ENCODE data around the gene PTGER1.
"Not testable (repeated sequence)": the region's sequence is repeated elsewhere in the genome, so short reads cannot be mapped to it uniquely, and the experiment has no call there.

PTGER1 gene

GRCh38 chr19:14471436-14472187 is 3.5 kb downstream of the PTGER1 start:
- intact Hi-C loops (cut with DNase I; ENCODE audit: low total_unique reads), result loop anchor here (5.0 to 10.0 kb wide), 4 partner anchors 34 to 327 kb away; partner anchors contain the start of gene DDX39A
- no peak for TF ChIP-seq CTCF (IDR thresholded peaks at IDR 0.05)
- H3K4me1 ChIP-seq, result peaks cover 15 to 43% (median 32%) of the 10 kb centered on the region in 4 donors
- H3K36me3 ChIP-seq, result peaks cover 23 to 48% (median 47%) of the 10 kb centered on the region in 3 donors
- H3K27me3 ChIP-seq, result peaks cover 0 to 36% of the 10 kb centered on the region in 2 donors
- no peak overlapping the region for H3K4me3 ChIP-seq
- H3K27ac ChIP-seq, result no peak overlapping the region
- no peak for DNase-seq
- no peaks in the 10 kb centered on the region for H3K9me3 ChIP-seq

GRCh38 chr19:14470031-14470876 is 4.9 kb downstream of the PTGER1 start:
- intact Hi-C loops (cut with DNase I; ENCODE audit: low total_unique reads), result loop anchor here (5.0 to 10.0 kb wide), 4 partner anchors 33 to 325 kb away; partner anchors contain the start of gene DDX39A
- peaks cover 28 to 62% (median 60%) of the 10 kb centered on the region in 3 donors for H3K36me3 ChIP-seq

GRCh38 chr19:14467816-14468215 is 7.3 kb downstream of the PTGER1 start:
- Histone ChIP-seq H3K27ac (no peak overlapping the region), H3K4me3 (no peak overlapping the region), H3K4me1 (peaks cover 8 to 12% (median 11%) of the 10 kb centered on the region in 4 donors), H3K27me3 (peaks cover 0 to 6% of the 10 kb centered on the region in 2 donors), H3K36me3 (peaks cover 47 to 86% (median 84%) of the 10 kb centered on the region in 3 donors), H3K9me3 (no peaks in the 10 kb centered on the region)
- intact Hi-C loops (cut with DNase I; ENCODE audit: low total_unique reads), result no loop called here
- DNase-seq, result no peak
- no peak for TF ChIP-seq CTCF (IDR thresholded peaks at IDR 0.05)

More at GRCh38 chr19:14470031-14470876, 4.9 kb downstream of the PTGER1 start:
- Histone ChIP-seq H3K27me3 (peaks cover 0 to 28% of the 10 kb centered on the region in 2 donors), H3K4me3 (no peak overlapping the region), H3K9me3 (no peaks in the 10 kb centered on the region), H3K4me1 (peaks cover 9 to 37% (median 26%) of the 10 kb centered on the region in 4 donors), H3K27ac (no peak overlapping the region)
- no peak for TF ChIP-seq CTCF (IDR thresholded peaks at IDR 0.05)
- DNase-seq, result no peak

- no peak for DNase-seq
- intact Hi-C loops (cut with DNase I; ENCODE audit: low total_unique reads), result no loop called here
- Histone ChIP-seq H3K4me3 (no peak overlapping the region), H3K36me3 (peaks cover 51 to 90% (median 89%) of the 10 kb centered on the region in 3 donors), H3K27ac (no peak overlapping the region), H3K9me3 (no peaks in the 10 kb centered on the region), H3K4me1 (peaks cover 6 to 8% (median 7%) of the 10 kb centered on the region in 4 donors), H3K27me3 (peaks cover 0 to 1% of the 10 kb centered on the region in 2 donors)
- no peak for TF ChIP-seq CTCF (IDR thresholded peaks at IDR 0.05)
Measured at GRCh38 chr19:14467391-14467790, 7.8 kb downstream of the PTGER1 start.

GRCh38 chr19:14463747-14464146 is 11.4 kb downstream of the PTGER1 start:
- Histone ChIP-seq H3K27me3 (no peaks in the 10 kb centered on the region), H3K36me3 (peaks cover 60 to 86% (median 83%) of the 10 kb centered on the region in 3 donors)
- intact Hi-C loops (cut with DNase I; ENCODE audit: low total_unique reads), result no loop called here

GRCh38 chr19:14462401-14462800 is 12.8 kb downstream of the PTGER1 start:
- H3K27ac ChIP-seq; DNase-seq; H3K9me3 ChIP-seq; H3K4me1 ChIP-seq; H3K27me3 ChIP-seq; intact Hi-C loops (cut with DNase I; ENCODE audit: low total_unique reads); H3K4me3 ChIP-seq: not testable (repeated sequence)
- peaks cover 72 to 87% (median 81%) of the 10 kb centered on the region in 3 donors for H3K36me3 ChIP-seq

More at GRCh38 chr19:14463747-14464146, 11.4 kb downstream of the PTGER1 start:
- no peak for DNase-seq
- Histone ChIP-seq H3K9me3 (no peaks in the 10 kb centered on the region), H3K4me3 (no peak overlapping the region), H3K4me1 (no peaks in the 10 kb centered on the region), H3K27ac (no peak overlapping the region)
- TF ChIP-seq CTCF (IDR thresholded peaks at IDR 0.05), result no peak

All from tibial artery (tissue), 4 donors.